Neural cell (in vitro differentiated cells): Measurements from ENCODE around the gene PALMD. TPM values are rescaled to one million over a fixed set of nuclear protein-coding genes. Genes with fewer than 3 reads are reported as not detected.

Source experiments
- H2AFZ ChIP-seq: fragments of 200-600, 300-800 bp; sonication (generic), shearing (Covaris generic); 2 replicates; pipeline ENCODE4 v1.6.0; 2014; ENCODE audit warnings: low read depth, mild to moderate bottlenecking, antibody characterized with exemption, low read length, moderate library complexity
- H3F3A ChIP-seq: fragments of 200-600 bp; shearing (Covaris generic); 2 replicates; pipeline ENCODE4 v1.6.1; 2016; ENCODE audit warnings: mild to moderate bottlenecking, moderate library complexity, mixed read lengths, antibody characterized with exemption, low read length; ENCODE audit not compliant: insufficient read depth, poor library complexity, severe bottlenecking
- H3K27ac ChIP-seq: fragments of 200-600, 300-800 bp; sonication (generic), shearing (Covaris generic); 2 replicates; pipeline ENCODE4 v1.5.1; 2014; ENCODE audit warnings: mild to moderate bottlenecking, low read length, moderate library complexity
- H3K27me3 ChIP-seq: fragments of 300-800, 200-600 bp; sonication (generic), shearing (Covaris generic); 2 replicates; pipeline ENCODE4 v1.6.0; 2014; ENCODE audit warnings: mild to moderate bottlenecking, low read depth, low read length, moderate library complexity; ENCODE audit not compliant: insufficient read depth
- H3K36me3 ChIP-seq: fragments of 300-800, 200-600 bp; sonication (generic), shearing (Covaris generic); 2 replicates; pipeline ENCODE4 v1.5.1; 2014; ENCODE audit warnings: mild to moderate bottlenecking, antibody characterized with exemption, low read length, moderate library complexity; ENCODE audit not compliant: insufficient read depth
- H3K4me2 ChIP-seq: fragments of 300-800, 200-600 bp; sonication (generic), shearing (Covaris generic); 2 replicates; pipeline ENCODE4 v1.6.0; 2014; ENCODE audit warnings: mild to moderate bottlenecking, low read length
- H3K4me3 ChIP-seq: fragments of 300-800, 200-600 bp; sonication (generic), shearing (Covaris generic); 2 replicates; pipeline ENCODE4 v1.5.1; 2014; ENCODE audit warnings: mild to moderate bottlenecking, low read length, moderate library complexity
- H3K79me2 ChIP-seq: fragments of 200-600 bp; shearing (Covaris generic); replicated peaks from 2 replicates; pipeline ENCODE4 v1.6.0; 2014; ENCODE audit warnings: mild to moderate bottlenecking, low read length, moderate library complexity; ENCODE audit not compliant: insufficient read depth
- H3K9ac ChIP-seq: fragments of 300-800, 200-600 bp; sonication (generic), shearing (Covaris generic); 2 replicates; pipeline ENCODE4 v1.6.1; 2016; ENCODE audit warnings: mild to moderate bottlenecking, low read length, mixed read lengths
- H3K9me2 ChIP-seq: fragments of 200-600 bp; shearing (Covaris generic); 2 replicates; pipeline ENCODE4 v1.6.1; 2016; ENCODE audit warnings: mild to moderate bottlenecking, low read length, mixed read lengths; ENCODE audit not compliant: insufficient read depth
- H3K9me3 ChIP-seq: fragments of 200-600, 300-800 bp; sonication (generic), shearing (Covaris generic); 2 replicates; pipeline ENCODE4 v1.6.1; 2016; ENCODE audit warnings: mild to moderate bottlenecking, mixed run types, low read length, moderate library complexity, mixed read lengths
- H4K20me1 ChIP-seq: fragments of 200-600 bp; shearing (Covaris generic); 2 replicates; pipeline ENCODE4 v1.6.1; 2016; ENCODE audit warnings: mild to moderate bottlenecking, mixed run types; ENCODE audit not compliant: insufficient read depth
- CTCF ChIP-seq: fragments of 450-650 bp; IDR thresholded peaks from 2 replicates; pipeline ENCODE4 v1.5.1; 2014; ENCODE audit warnings: antibody characterized with exemption, mild to moderate bottlenecking, moderate library complexity; ENCODE audit not compliant: poor library complexity, severe bottlenecking
- EP300 ChIP-seq: fragments of 450-650 bp; conservative IDR thresholded peaks from 2 replicates; pipeline ENCODE4 v1.6.1; 2014; ENCODE audit warnings: antibody characterized with exemption, mild to moderate bottlenecking, moderate library complexity; ENCODE audit not compliant: poor library complexity, severe bottlenecking
- EZH2 ChIP-seq: fragments of 200-600, 300-800 bp; shearing (Covaris generic), sonication (generic); IDR thresholded peaks from 2 replicates; pipeline ENCODE4 v1.6.1; 2014; ENCODE audit warnings: antibody characterized with exemption, low read length, borderline replicate concordance, mild to moderate bottlenecking; ENCODE audit not compliant: insufficient read depth, poor library complexity, severe bottlenecking
- MXI1 ChIP-seq: fragments of 450-650 bp; conservative IDR thresholded peaks from 2 replicates; pipeline ENCODE4 v1.6.1; 2014; ENCODE audit warnings: antibody characterized with exemption, mild to moderate bottlenecking; ENCODE audit not compliant: poor library complexity, severe bottlenecking
- POLR2AphosphoS5 ChIP-seq: IDR thresholded peaks from 2 replicates; pipeline ENCODE4 v1.6.1; 2012
- RAD21 ChIP-seq: fragments of 450-650 bp; conservative IDR thresholded peaks from 2 replicates; pipeline ENCODE4 v1.6.1; 2014; ENCODE audit warnings: antibody characterized with exemption, mild to moderate bottlenecking, moderate library complexity
- REST ChIP-seq: IDR thresholded peaks from 2 replicates; pipeline ENCODE4 v1.6.1; 2012; ENCODE audit warnings: borderline replicate concordance
- SMC3 ChIP-seq: fragments of 450-650 bp; conservative IDR thresholded peaks from 2 replicates; pipeline ENCODE4 v1.6.1; 2014; ENCODE audit warnings: antibody characterized with exemption, mild to moderate bottlenecking, moderate library complexity; ENCODE audit not compliant: poor library complexity
- TAF1 ChIP-seq: IDR thresholded peaks from 2 replicates; pipeline ENCODE4 v1.6.1; 2012; ENCODE audit warnings: low read depth
- polyA plus RNA-seq: library from polyadenylated mRNA; depleted of rRNA; stranded (reverse); fragments of >200 nt; gene quantifications from 2 replicates; pipeline ENCODE4 v1.2.3, GENCODE V29; 2014

The PALMD gene
- polyA plus RNA-seq, 1 donor from 2014 or later, result 19.4 TPM

GRCh38 chr1:99673315-99673714 is 27.4 kb downstream of the PALMD start:
- Histone ChIP-seq H3K36me3 (no peaks in the 10 kb centered on the region), H3K4me2 (no peak overlapping the region), H3F3A (no peaks in the 10 kb centered on the region), H4K20me1 (no peaks in the 10 kb centered on the region), H3K9me2 (no peaks in the 10 kb centered on the region), H3K27ac (no peak overlapping the region), H3K9me3 (no peaks in the 10 kb centered on the region), H3K9ac (no peak overlapping the region), H2AFZ (no peak overlapping the region), H3K4me3 (no peak overlapping the region), H3K27me3 (no peaks in the 10 kb centered on the region), H3K79me2 (no peaks in the 10 kb centered on the region)
- no peak for TF ChIP-seq RAD21
- TF ChIP-seq REST, result no peak
- TF ChIP-seq TAF1, result no peak
- TF ChIP-seq EZH2, result no peak
- TF ChIP-seq MXI1, result no peak
- TF ChIP-seq EP300, result no peak
- no peak for TF ChIP-seq SMC3
- TF ChIP-seq CTCF, result no peak
- no peak for TF ChIP-seq POLR2AphosphoS5

- Histone ChIP-seq H3K9me3 (no peaks in the 10 kb centered on the region), H3F3A (no peaks in the 10 kb centered on the region), H3K9ac (no peak overlapping the region), H3K27me3 (no peaks in the 10 kb centered on the region), H3K36me3 (no peaks in the 10 kb centered on the region), H3K4me2 (no peak overlapping the region), H3K4me3 (no peak overlapping the region), H3K27ac (no peak overlapping the region), H3K9me2 (no peaks in the 10 kb centered on the region), H2AFZ (no peak overlapping the region), H4K20me1 (no peaks in the 10 kb centered on the region), H3K79me2 (no peaks in the 10 kb centered on the region)
- no peak for TF ChIP-seq RAD21
- TF ChIP-seq SMC3, result no peak
Measured at GRCh38 chr1:99674115-99675064, 28.5 kb downstream of the PALMD start.
